Mesendoderm (in vitro differentiated cells): ENCODE data around the gene PCGF1.

ENCODE experiments used
- DNase-seq: peaks from one replicate; pipeline ENCODE4 v3.0.0; 2013
- H2AK5ac ChIP-seq: 2 replicates; pipeline ENCODE4 v1.6.1; 2013; ENCODE audit warnings: low read length, inconsistent platforms
- H2BK120ac ChIP-seq: 2 replicates; pipeline ENCODE4 v1.6.1; 2013; ENCODE audit warnings: low read depth, mild to moderate bottlenecking, low read length, moderate library complexity, mixed read lengths
- H2BK15ac ChIP-seq: replicated peaks from 2 replicates; pipeline ENCODE4 v1.6.1; 2013; ENCODE audit warnings: low read depth, mild to moderate bottlenecking, moderate library complexity
- H2BK5ac ChIP-seq: 2 replicates; pipeline ENCODE4 v1.6.1; 2013; ENCODE audit warnings: low read length, inconsistent platforms
- H3K18ac ChIP-seq: 2 replicates; pipeline ENCODE4 v1.6.1; 2013; ENCODE audit warnings: mild to moderate bottlenecking, low read length, mixed read lengths
- H3K23ac ChIP-seq: one replicate; pipeline ENCODE4 v1.6.1; 2013; ENCODE audit warnings: low read length
- H3K27ac ChIP-seq: 2 replicates; pipeline ENCODE4 v1.5.1; 2013; ENCODE audit warnings: low read depth, mild to moderate bottlenecking, inconsistent platforms, low read length, moderate library complexity
- H3K27me3 ChIP-seq: 2 replicates; pipeline ENCODE4 v1.6.1; 2013; ENCODE audit warnings: low read length, control low read depth, mild to moderate bottlenecking, inconsistent platforms; ENCODE audit not compliant: insufficient read depth, poor library complexity
- H3K36me3 ChIP-seq: 2 replicates; pipeline ENCODE4 v1.6.1; 2013; ENCODE audit warnings: low read length, inconsistent platforms; ENCODE audit not compliant: control insufficient read depth, insufficient read depth
- H3K4ac ChIP-seq: one replicate; pipeline ENCODE4 v1.6.1; 2013; ENCODE audit warnings: low read depth, mild to moderate bottlenecking, low read length, moderate library complexity
- H3K4me1 ChIP-seq: 2 replicates; pipeline ENCODE4 v1.6.1; 2013; ENCODE audit warnings: low read depth, low read length, inconsistent platforms; ENCODE audit not compliant: control insufficient read depth
- H3K4me2 ChIP-seq: 2 replicates; pipeline ENCODE4 v1.6.1; 2013; ENCODE audit warnings: low read length
- H3K4me3 ChIP-seq: 2 replicates; pipeline ENCODE4 v1.5.1; 2013; ENCODE audit warnings: mild to moderate bottlenecking, low read length
- H3K56ac ChIP-seq: one replicate; pipeline ENCODE4 v1.6.1; 2013; ENCODE audit warnings: low read length
- H3K79me1 ChIP-seq: 2 replicates; pipeline ENCODE4 v1.6.1; 2013; ENCODE audit warnings: low read length, inconsistent platforms
- H3K79me2 ChIP-seq: 2 replicates; pipeline ENCODE4 v1.6.1; 2013; ENCODE audit warnings: mild to moderate bottlenecking, low read length; ENCODE audit not compliant: control insufficient read depth, insufficient read depth
- H3K9ac ChIP-seq: 2 replicates; pipeline ENCODE4 v1.6.1; 2013; ENCODE audit warnings: low read length, inconsistent platforms
- H4K5ac ChIP-seq: one replicate; pipeline ENCODE4 v1.6.1; 2013; ENCODE audit warnings: low read length
- H4K8ac ChIP-seq: one replicate; pipeline ENCODE4 v1.6.1; 2013; ENCODE audit warnings: low read depth, mild to moderate bottlenecking, control low read depth, low read length, moderate library complexity
- WGBS: extraction: QIAGEN DNeasy Blood & Tissue Kit; methylation state at CpG from one replicate; pipeline ENCODE4 v1.1.7; 2013; ENCODE audit warnings: low lambda C conversion rate, missing lambda C conversion rate; ENCODE audit not compliant: insufficient coverage; ENCODE audit errors: extremely low coverage; 5-methylcytosine and 5-hydroxymethylcytosine counted together

PCGF1 gene

GRCh38 chr2:74507926-74508520, 528 bp upstream of the PCGF1 start:
- Histone ChIP-seq H3K56ac (peak overlapping the region; percentile 92), H3K23ac (no peak overlapping the region), H2BK120ac (peak overlapping the region; percentile 66), H3K4me2 (peak overlapping the region; percentile 83), H3K4me3 (peak overlapping the region; percentile 68), H3K27me3 (peaks cover 43% of the 10 kb centered on the region), H3K79me1 (no peaks in the 10 kb centered on the region), H2BK15ac (no peak overlapping the region), H3K79me2 (no peaks in the 10 kb centered on the region), H3K4me1 (peaks cover 6% of the 10 kb centered on the region), H3K4ac (peak overlapping the region; percentile 90), H3K18ac (peak overlapping the region; percentile 97), H3K27ac (peak overlapping the region; percentile 42), H3K36me3 (no peaks in the 10 kb centered on the region), H2BK5ac (peak overlapping the region; percentile 79), H4K5ac (peak overlapping the region; percentile 44), H4K8ac (no peak overlapping the region), H2AK5ac (no peak overlapping the region), H3K9ac (peak overlapping the region; percentile 87)
- peak; percentile 73 for DNase-seq
- WGBS: no CpG with 5 or more reads among the region's 38 CpGs

GRCh38 chr2:74505448-74506246, 1.8 kb downstream of the PCGF1 start:
- H3K36me3 ChIP-seq: no peaks in the 10 kb centered on the region
- H3K4ac ChIP-seq: no peak overlapping the region
- no peak overlapping the region for H4K5ac ChIP-seq
- H4K8ac ChIP-seq: no peak overlapping the region
- no peak overlapping the region for H2BK15ac ChIP-seq
- WGBS: no CpG with 5 or more reads among the region's 14 CpGs
- no peak overlapping the region for H2BK5ac ChIP-seq
- no peaks in the 10 kb centered on the region for H3K79me1 ChIP-seq
- no peak for DNase-seq
- H3K56ac ChIP-seq: no peak overlapping the region
- H3K18ac ChIP-seq: no peak overlapping the region
- H3K4me1 ChIP-seq: peaks cover 6% of the 10 kb centered on the region
- no peak overlapping the region for H3K4me2 ChIP-seq
- no peaks in the 10 kb centered on the region for H3K79me2 ChIP-seq
- no peak overlapping the region for H2BK120ac ChIP-seq
- H2AK5ac ChIP-seq: no peak overlapping the region
- no peak overlapping the region for H3K4me3 ChIP-seq
- no peak overlapping the region for H3K23ac ChIP-seq
- H3K27ac ChIP-seq: no peak overlapping the region
- no peak overlapping the region for H3K9ac ChIP-seq
- peaks cover 50% of the 10 kb centered on the region for H3K27me3 ChIP-seq

- Histone ChIP-seq H3K36me3 (no peaks in the 10 kb centered on the region), H3K79me1 (no peaks in the 10 kb centered on the region), H2BK15ac (no peak overlapping the region), H3K4me1 (peaks cover 6% of the 10 kb centered on the region), H3K4me2 (no peak overlapping the region), H2BK5ac (no peak overlapping the region), H3K4ac (no peak overlapping the region), H3K23ac (no peak overlapping the region), H3K9ac (no peak overlapping the region), H3K4me3 (no peak overlapping the region), H3K27ac (no peak overlapping the region), H3K56ac (no peak overlapping the region), H2AK5ac (no peak overlapping the region), H2BK120ac (no peak overlapping the region), H3K18ac (no peak overlapping the region), H3K79me2 (no peaks in the 10 kb centered on the region), H3K27me3 (peaks cover 51% of the 10 kb centered on the region), H4K5ac (no peak overlapping the region), H4K8ac (no peak overlapping the region)
- WGBS: no CpG with 5 or more reads among the region's 3 CpGs
- no peak for DNase-seq
Observed at GRCh38 chr2:74504591-74504990, 2.9 kb downstream of the PCGF1 start.

- peak overlapping the region; percentile 46 for H3K9ac ChIP-seq
- H3K4me3 ChIP-seq: peak overlapping the region; percentile 14
- no peak overlapping the region for H3K23ac ChIP-seq
- H3K27me3 ChIP-seq: peaks cover 56% of the 10 kb centered on the region
- no peak overlapping the region for H3K4ac ChIP-seq
- H4K8ac ChIP-seq: no peak overlapping the region
- no peak overlapping the region for H2BK120ac ChIP-seq
- H3K4me2 ChIP-seq: peak overlapping the region; percentile 20
- no peak overlapping the region for H2BK5ac ChIP-seq
- no peaks in the 10 kb centered on the region for H3K79me2 ChIP-seq
- H2BK15ac ChIP-seq: no peak overlapping the region
- DNase-seq: no peak
- peak overlapping the region; percentile 22 for H3K18ac ChIP-seq
- H3K79me1 ChIP-seq: no peaks in the 10 kb centered on the region
- H4K5ac ChIP-seq: no peak overlapping the region
- H3K4me1 ChIP-seq: peaks cover 6% of the 10 kb centered on the region
- no CpG with 5 or more reads among the region's 45 CpGs for WGBS
- H2AK5ac ChIP-seq: no peak overlapping the region
- no peak overlapping the region for H3K27ac ChIP-seq
- H3K36me3 ChIP-seq: no peaks in the 10 kb centered on the region
- peak overlapping the region; percentile 81 for H3K56ac ChIP-seq
Observed at GRCh38 chr2:74503506-74504475, 3.7 kb downstream of the PCGF1 start.

- Histone ChIP-seq H3K27me3 (peaks cover 63% of the 10 kb centered on the region), H3K79me2 (no peaks in the 10 kb centered on the region), H2AK5ac (no peak overlapping the region), H3K9ac (peak overlapping the region; percentile 46), H4K8ac (no peak overlapping the region), H3K4ac (no peak overlapping the region), H2BK120ac (no peak overlapping the region), H3K36me3 (no peaks in the 10 kb centered on the region), H3K18ac (peak overlapping the region; percentile 22), H2BK5ac (no peak overlapping the region), H3K23ac (no peak overlapping the region), H3K4me2 (peak overlapping the region; percentile 20), H2BK15ac (no peak overlapping the region), H3K4me1 (peaks cover 7% of the 10 kb centered on the region), H3K56ac (peak overlapping the region; percentile 81), H3K27ac (no peak overlapping the region), H3K4me3 (peak overlapping the region; percentile 18), H3K79me1 (no peaks in the 10 kb centered on the region), H4K5ac (no peak overlapping the region)
- WGBS: no CpG with 5 or more reads among the region's 67 CpGs
- peak; percentile 78 for DNase-seq
Observed at GRCh38 chr2:74502720-74503505, 4.6 kb downstream of the PCGF1 start.
